Neural cell (in vitro differentiated cells): ENCODE measurements around the gene C18orf54. TPM values are rescaled to one million over a fixed set of nuclear protein-coding genes. Genes with fewer than 3 reads are reported as not detected.

ENCODE experiments used
- H2AFZ ChIP-seq: fragments of 200-600, 300-800 bp; sonication (generic), shearing (Covaris generic); 2 replicates; pipeline ENCODE4 v1.6.0; 2014; ENCODE audit warnings: low read depth, mild to moderate bottlenecking, antibody characterized with exemption, low read length, moderate library complexity
- H3F3A ChIP-seq: fragments of 200-600 bp; shearing (Covaris generic); 2 replicates; pipeline ENCODE4 v1.6.1; 2016; ENCODE audit warnings: mild to moderate bottlenecking, moderate library complexity, mixed read lengths, antibody characterized with exemption, low read length; ENCODE audit not compliant: insufficient read depth, poor library complexity, severe bottlenecking
- H3K27ac ChIP-seq: fragments of 200-600, 300-800 bp; sonication (generic), shearing (Covaris generic); 2 replicates; pipeline ENCODE4 v1.5.1; 2014; ENCODE audit warnings: mild to moderate bottlenecking, low read length, moderate library complexity
- H3K27me3 ChIP-seq: fragments of 300-800, 200-600 bp; sonication (generic), shearing (Covaris generic); 2 replicates; pipeline ENCODE4 v1.6.0; 2014; ENCODE audit warnings: mild to moderate bottlenecking, low read depth, low read length, moderate library complexity; ENCODE audit not compliant: insufficient read depth
- H3K36me3 ChIP-seq: fragments of 300-800, 200-600 bp; sonication (generic), shearing (Covaris generic); 2 replicates; pipeline ENCODE4 v1.5.1; 2014; ENCODE audit warnings: mild to moderate bottlenecking, antibody characterized with exemption, low read length, moderate library complexity; ENCODE audit not compliant: insufficient read depth
- H3K4me2 ChIP-seq: fragments of 300-800, 200-600 bp; sonication (generic), shearing (Covaris generic); 2 replicates; pipeline ENCODE4 v1.6.0; 2014; ENCODE audit warnings: mild to moderate bottlenecking, low read length
- H3K4me3 ChIP-seq: fragments of 300-800, 200-600 bp; sonication (generic), shearing (Covaris generic); 2 replicates; pipeline ENCODE4 v1.5.1; 2014; ENCODE audit warnings: mild to moderate bottlenecking, low read length, moderate library complexity
- H3K79me2 ChIP-seq: fragments of 200-600 bp; shearing (Covaris generic); replicated peaks from 2 replicates; pipeline ENCODE4 v1.6.0; 2014; ENCODE audit warnings: mild to moderate bottlenecking, low read length, moderate library complexity; ENCODE audit not compliant: insufficient read depth
- H3K9ac ChIP-seq: fragments of 300-800, 200-600 bp; sonication (generic), shearing (Covaris generic); 2 replicates; pipeline ENCODE4 v1.6.1; 2016; ENCODE audit warnings: mild to moderate bottlenecking, low read length, mixed read lengths
- H3K9me2 ChIP-seq: fragments of 200-600 bp; shearing (Covaris generic); 2 replicates; pipeline ENCODE4 v1.6.1; 2016; ENCODE audit warnings: mild to moderate bottlenecking, low read length, mixed read lengths; ENCODE audit not compliant: insufficient read depth
- H3K9me3 ChIP-seq: fragments of 200-600, 300-800 bp; sonication (generic), shearing (Covaris generic); 2 replicates; pipeline ENCODE4 v1.6.1; 2016; ENCODE audit warnings: mild to moderate bottlenecking, mixed run types, low read length, moderate library complexity, mixed read lengths
- H4K20me1 ChIP-seq: fragments of 200-600 bp; shearing (Covaris generic); 2 replicates; pipeline ENCODE4 v1.6.1; 2016; ENCODE audit warnings: mild to moderate bottlenecking, mixed run types; ENCODE audit not compliant: insufficient read depth
- EZH2 ChIP-seq: fragments of 200-600, 300-800 bp; shearing (Covaris generic), sonication (generic); IDR thresholded peaks from 2 replicates; pipeline ENCODE4 v1.6.1; 2014; ENCODE audit warnings: antibody characterized with exemption, low read length, borderline replicate concordance, mild to moderate bottlenecking; ENCODE audit not compliant: insufficient read depth, poor library complexity, severe bottlenecking
- MXI1 ChIP-seq: fragments of 450-650 bp; conservative IDR thresholded peaks from 2 replicates; pipeline ENCODE4 v1.6.1; 2014; ENCODE audit warnings: antibody characterized with exemption, mild to moderate bottlenecking; ENCODE audit not compliant: poor library complexity, severe bottlenecking
- POLR2AphosphoS5 ChIP-seq: IDR thresholded peaks from 2 replicates; pipeline ENCODE4 v1.6.1; 2012
- RAD21 ChIP-seq: fragments of 450-650 bp; conservative IDR thresholded peaks from 2 replicates; pipeline ENCODE4 v1.6.1; 2014; ENCODE audit warnings: antibody characterized with exemption, mild to moderate bottlenecking, moderate library complexity
- SMC3 ChIP-seq: fragments of 450-650 bp; conservative IDR thresholded peaks from 2 replicates; pipeline ENCODE4 v1.6.1; 2014; ENCODE audit warnings: antibody characterized with exemption, mild to moderate bottlenecking, moderate library complexity; ENCODE audit not compliant: poor library complexity
- polyA plus RNA-seq: library from polyadenylated mRNA; depleted of rRNA; stranded (reverse); fragments of >200 nt; gene quantifications from 2 replicates; pipeline ENCODE4 v1.2.3, GENCODE V29; 2014
- TF ChIP-seq, protein P1 (sequence below): fragments of 450-650 bp; IDR thresholded peaks from 2 replicates; pipeline ENCODE4 v1.5.1; 2014; ENCODE audit warnings: antibody characterized with exemption, mild to moderate bottlenecking, moderate library complexity; ENCODE audit not compliant: poor library complexity, severe bottlenecking
- TF ChIP-seq, protein P2 (sequence below): IDR thresholded peaks from 2 replicates; pipeline ENCODE4 v1.6.1; 2012; ENCODE audit warnings: borderline replicate concordance

The C18orf54 gene
- polyA plus RNA-seq, 1 donor from 2014 or later = 2.2 TPM

- H3K27me3 ChIP-seq = no peaks in the 10 kb centered on the region
- no peaks in the 10 kb centered on the region for H3F3A ChIP-seq
- H3K4me3 ChIP-seq = no peak overlapping the region
- no peak overlapping the region for H2AFZ ChIP-seq
- no peaks in the 10 kb centered on the region for H3K36me3 ChIP-seq
- no peak overlapping the region for H3K27ac ChIP-seq
- no peak overlapping the region for H3K9ac ChIP-seq
- TF ChIP-seq SMC3 (no peak), MXI1 (no peak), RAD21 (no peak)
- TF ChIP-seq, protein P1, sequence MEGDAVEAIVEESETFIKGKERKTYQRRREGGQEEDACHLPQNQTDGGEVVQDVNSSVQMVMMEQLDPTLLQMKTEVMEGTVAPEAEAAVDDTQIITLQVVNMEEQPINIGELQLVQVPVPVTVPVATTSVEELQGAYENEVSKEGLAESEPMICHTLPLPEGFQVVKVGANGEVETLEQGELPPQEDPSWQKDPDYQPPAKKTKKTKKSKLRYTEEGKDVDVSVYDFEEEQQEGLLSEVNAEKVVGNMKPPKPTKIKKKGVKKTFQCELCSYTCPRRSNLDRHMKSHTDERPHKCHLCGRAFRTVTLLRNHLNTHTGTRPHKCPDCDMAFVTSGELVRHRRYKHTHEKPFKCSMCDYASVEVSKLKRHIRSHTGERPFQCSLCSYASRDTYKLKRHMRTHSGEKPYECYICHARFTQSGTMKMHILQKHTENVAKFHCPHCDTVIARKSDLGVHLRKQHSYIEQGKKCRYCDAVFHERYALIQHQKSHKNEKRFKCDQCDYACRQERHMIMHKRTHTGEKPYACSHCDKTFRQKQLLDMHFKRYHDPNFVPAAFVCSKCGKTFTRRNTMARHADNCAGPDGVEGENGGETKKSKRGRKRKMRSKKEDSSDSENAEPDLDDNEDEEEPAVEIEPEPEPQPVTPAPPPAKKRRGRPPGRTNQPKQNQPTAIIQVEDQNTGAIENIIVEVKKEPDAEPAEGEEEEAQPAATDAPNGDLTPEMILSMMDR = no peak
- no peaks in the 10 kb centered on the region for H4K20me1 ChIP-seq
- peaks cover 3% of the 10 kb centered on the region for H3K9me3 ChIP-seq
- no peaks in the 10 kb centered on the region for H3K79me2 ChIP-seq
- H3K4me2 ChIP-seq = no peak overlapping the region
- H3K9me2 ChIP-seq = no peaks in the 10 kb centered on the region
Observed at GRCh38 chr18:54351186-54351585, 6.5 kb upstream of the C18orf54 start.

DNA sequence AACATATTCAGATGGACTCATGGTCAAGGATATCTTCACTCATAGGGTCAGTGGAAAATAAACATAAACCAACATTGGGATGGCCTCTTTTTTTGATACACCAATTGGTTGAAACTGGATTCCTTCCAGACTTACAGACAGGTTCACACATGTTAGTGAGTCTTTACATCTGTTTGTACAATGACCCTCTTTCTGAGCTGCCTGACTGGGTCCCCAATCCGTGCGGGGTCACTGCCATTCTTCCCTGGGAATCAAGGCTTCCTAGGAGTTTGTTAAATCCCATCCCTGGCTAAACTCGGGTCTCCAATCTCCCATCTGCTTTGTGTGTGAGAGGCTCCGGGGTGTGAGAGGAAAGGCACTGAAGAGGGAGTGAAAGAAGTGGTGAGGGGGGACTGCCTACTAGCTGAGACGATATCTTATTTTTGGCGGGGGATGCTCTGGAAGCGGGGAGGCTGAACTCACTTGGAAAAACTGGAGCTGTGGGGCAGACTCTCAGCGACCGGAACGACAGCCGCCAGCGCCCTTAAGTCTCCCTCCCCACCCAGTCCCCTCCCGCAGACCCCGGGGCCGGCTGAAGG lies 535 bp upstream of the C18orf54 start:
- Histone ChIP-seq H3K27me3 (no peaks in the 10 kb centered on the region), H3K4me3 (peak overlapping the region; percentile 79), H3K9me2 (no peaks in the 10 kb centered on the region), H4K20me1 (no peaks in the 10 kb centered on the region), H3K36me3 (no peaks in the 10 kb centered on the region), H3K4me2 (peak overlapping the region; percentile 89), H3K79me2 (peaks cover 10% of the 10 kb centered on the region), H3K27ac (peak overlapping the region; percentile 66), H2AFZ (peak overlapping the region; percentile 68), H3K9ac (peak overlapping the region; percentile 79), H3K9me3 (peaks cover 2% of the 10 kb centered on the region), H3F3A (no peaks in the 10 kb centered on the region)
- TF ChIP-seq EZH2 (no peak), RAD21 (no peak), POLR2AphosphoS5 (no peak), SMC3 (no peak)
- TF ChIP-seq, protein P2, sequence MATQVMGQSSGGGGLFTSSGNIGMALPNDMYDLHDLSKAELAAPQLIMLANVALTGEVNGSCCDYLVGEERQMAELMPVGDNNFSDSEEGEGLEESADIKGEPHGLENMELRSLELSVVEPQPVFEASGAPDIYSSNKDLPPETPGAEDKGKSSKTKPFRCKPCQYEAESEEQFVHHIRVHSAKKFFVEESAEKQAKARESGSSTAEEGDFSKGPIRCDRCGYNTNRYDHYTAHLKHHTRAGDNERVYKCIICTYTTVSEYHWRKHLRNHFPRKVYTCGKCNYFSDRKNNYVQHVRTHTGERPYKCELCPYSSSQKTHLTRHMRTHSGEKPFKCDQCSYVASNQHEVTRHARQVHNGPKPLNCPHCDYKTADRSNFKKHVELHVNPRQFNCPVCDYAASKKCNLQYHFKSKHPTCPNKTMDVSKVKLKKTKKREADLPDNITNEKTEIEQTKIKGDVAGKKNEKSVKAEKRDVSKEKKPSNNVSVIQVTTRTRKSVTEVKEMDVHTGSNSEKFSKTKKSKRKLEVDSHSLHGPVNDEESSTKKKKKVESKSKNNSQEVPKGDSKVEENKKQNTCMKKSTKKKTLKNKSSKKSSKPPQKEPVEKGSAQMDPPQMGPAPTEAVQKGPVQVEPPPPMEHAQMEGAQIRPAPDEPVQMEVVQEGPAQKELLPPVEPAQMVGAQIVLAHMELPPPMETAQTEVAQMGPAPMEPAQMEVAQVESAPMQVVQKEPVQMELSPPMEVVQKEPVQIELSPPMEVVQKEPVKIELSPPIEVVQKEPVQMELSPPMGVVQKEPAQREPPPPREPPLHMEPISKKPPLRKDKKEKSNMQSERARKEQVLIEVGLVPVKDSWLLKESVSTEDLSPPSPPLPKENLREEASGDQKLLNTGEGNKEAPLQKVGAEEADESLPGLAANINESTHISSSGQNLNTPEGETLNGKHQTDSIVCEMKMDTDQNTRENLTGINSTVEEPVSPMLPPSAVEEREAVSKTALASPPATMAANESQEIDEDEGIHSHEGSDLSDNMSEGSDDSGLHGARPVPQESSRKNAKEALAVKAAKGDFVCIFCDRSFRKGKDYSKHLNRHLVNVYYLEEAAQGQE = no peak
- TF ChIP-seq, protein P1 = no peak
